Measurements from ENCODE around the gene SCMH1. TPM values are rescaled to one million over a fixed set of nuclear protein-coding genes. Genes with fewer than 3 reads are reported as not detected.

Gene SCMH1
- total RNA-seq, 1 experiment from 2014 or later = 42.7 TPM

DNA sequence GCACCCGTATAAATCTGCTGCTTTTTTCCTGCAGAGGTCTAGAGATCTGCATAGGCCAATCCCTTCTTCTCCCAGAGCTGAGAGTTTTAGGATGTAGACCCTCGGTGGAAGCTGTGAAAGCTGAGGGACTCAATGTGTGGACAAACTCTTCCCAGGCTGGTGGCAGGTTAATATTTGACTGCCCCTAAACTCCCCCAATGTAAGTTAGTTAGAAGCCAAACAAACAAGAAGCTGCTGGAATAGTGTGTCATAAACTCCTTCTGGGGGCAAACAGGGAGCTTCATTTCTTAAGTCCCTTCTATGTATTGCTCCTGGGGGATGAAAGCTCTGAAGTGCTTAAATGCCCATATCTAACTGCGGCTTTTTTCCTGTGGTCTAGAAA lies 72.3 kb downstream of the SCMH1 start:
- Histone ChIP-seq H3K9me3 (ENCODE audit: control insufficient read depth, insufficient read depth, low read depth, low read length) (peaks cover 18% of the 10 kb centered on the region; the same call in 1 of the 2 replicates), H3K4me3 (ENCODE audit: low read depth in 2 of 2, low read length in 2 of 2) (no peak overlapping the region), H3K27me3 (ENCODE audit: control insufficient read depth, insufficient read depth, low read length) (no peaks in the 10 kb centered on the region), H3K4me1 (ENCODE audit: control insufficient read depth, insufficient read depth, low read length) (no peaks in the 10 kb centered on the region), H3K27ac (ENCODE audit: low read length) (no peak overlapping the region), H3K36me3 (ENCODE audit: control insufficient read depth, insufficient read depth, low read length) (no peaks in the 10 kb centered on the region)
- ATAC-seq = no peak
- BruUV-seq (replicated peaks) = no TSS peak
- no peak for TF ChIP-seq SIN3A (IDR thresholded peaks at IDR 0.05; ENCODE audit: borderline replicate concordance, insufficient read depth, low read depth, low read length)
- TF ChIP-seq POLR2AphosphoS5 (IDR thresholded peaks at IDR 0.05; ENCODE audit: low read depth, low read length) = no peak
- TF ChIP-seq, protein P1, sequence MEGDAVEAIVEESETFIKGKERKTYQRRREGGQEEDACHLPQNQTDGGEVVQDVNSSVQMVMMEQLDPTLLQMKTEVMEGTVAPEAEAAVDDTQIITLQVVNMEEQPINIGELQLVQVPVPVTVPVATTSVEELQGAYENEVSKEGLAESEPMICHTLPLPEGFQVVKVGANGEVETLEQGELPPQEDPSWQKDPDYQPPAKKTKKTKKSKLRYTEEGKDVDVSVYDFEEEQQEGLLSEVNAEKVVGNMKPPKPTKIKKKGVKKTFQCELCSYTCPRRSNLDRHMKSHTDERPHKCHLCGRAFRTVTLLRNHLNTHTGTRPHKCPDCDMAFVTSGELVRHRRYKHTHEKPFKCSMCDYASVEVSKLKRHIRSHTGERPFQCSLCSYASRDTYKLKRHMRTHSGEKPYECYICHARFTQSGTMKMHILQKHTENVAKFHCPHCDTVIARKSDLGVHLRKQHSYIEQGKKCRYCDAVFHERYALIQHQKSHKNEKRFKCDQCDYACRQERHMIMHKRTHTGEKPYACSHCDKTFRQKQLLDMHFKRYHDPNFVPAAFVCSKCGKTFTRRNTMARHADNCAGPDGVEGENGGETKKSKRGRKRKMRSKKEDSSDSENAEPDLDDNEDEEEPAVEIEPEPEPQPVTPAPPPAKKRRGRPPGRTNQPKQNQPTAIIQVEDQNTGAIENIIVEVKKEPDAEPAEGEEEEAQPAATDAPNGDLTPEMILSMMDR (IDR thresholded peaks at IDR 0.05) = no peak
- TF ChIP-seq, protein P2, sequence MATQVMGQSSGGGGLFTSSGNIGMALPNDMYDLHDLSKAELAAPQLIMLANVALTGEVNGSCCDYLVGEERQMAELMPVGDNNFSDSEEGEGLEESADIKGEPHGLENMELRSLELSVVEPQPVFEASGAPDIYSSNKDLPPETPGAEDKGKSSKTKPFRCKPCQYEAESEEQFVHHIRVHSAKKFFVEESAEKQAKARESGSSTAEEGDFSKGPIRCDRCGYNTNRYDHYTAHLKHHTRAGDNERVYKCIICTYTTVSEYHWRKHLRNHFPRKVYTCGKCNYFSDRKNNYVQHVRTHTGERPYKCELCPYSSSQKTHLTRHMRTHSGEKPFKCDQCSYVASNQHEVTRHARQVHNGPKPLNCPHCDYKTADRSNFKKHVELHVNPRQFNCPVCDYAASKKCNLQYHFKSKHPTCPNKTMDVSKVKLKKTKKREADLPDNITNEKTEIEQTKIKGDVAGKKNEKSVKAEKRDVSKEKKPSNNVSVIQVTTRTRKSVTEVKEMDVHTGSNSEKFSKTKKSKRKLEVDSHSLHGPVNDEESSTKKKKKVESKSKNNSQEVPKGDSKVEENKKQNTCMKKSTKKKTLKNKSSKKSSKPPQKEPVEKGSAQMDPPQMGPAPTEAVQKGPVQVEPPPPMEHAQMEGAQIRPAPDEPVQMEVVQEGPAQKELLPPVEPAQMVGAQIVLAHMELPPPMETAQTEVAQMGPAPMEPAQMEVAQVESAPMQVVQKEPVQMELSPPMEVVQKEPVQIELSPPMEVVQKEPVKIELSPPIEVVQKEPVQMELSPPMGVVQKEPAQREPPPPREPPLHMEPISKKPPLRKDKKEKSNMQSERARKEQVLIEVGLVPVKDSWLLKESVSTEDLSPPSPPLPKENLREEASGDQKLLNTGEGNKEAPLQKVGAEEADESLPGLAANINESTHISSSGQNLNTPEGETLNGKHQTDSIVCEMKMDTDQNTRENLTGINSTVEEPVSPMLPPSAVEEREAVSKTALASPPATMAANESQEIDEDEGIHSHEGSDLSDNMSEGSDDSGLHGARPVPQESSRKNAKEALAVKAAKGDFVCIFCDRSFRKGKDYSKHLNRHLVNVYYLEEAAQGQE (IDR thresholded peaks at IDR 0.05; ENCODE audit: insufficient read depth in 1 of 2, low read depth in 2 of 2, low read length in 1 of 2) = no peak
- no peak for TF ChIP-seq TCF7L2 (IDR thresholded peaks at IDR 0.05; ENCODE audit: low read depth, low read length)
- intact Hi-C loops (cut with micrococcal nuclease; ENCODE audit: unreplicated experiment) (no loop called here), in situ Hi-C loops (cut with HindIII; ENCODE audit: low pct_unique_long_range_greater_than_20kb, low sequenced_read_pairs) (no loop called here)
- no peak for DNase-seq (ENCODE audit: low read depth, low spot score)
- POLR2A ChIA-PET = no interaction called here
- CTCF ChIA-PET = no interaction called here

DNA sequence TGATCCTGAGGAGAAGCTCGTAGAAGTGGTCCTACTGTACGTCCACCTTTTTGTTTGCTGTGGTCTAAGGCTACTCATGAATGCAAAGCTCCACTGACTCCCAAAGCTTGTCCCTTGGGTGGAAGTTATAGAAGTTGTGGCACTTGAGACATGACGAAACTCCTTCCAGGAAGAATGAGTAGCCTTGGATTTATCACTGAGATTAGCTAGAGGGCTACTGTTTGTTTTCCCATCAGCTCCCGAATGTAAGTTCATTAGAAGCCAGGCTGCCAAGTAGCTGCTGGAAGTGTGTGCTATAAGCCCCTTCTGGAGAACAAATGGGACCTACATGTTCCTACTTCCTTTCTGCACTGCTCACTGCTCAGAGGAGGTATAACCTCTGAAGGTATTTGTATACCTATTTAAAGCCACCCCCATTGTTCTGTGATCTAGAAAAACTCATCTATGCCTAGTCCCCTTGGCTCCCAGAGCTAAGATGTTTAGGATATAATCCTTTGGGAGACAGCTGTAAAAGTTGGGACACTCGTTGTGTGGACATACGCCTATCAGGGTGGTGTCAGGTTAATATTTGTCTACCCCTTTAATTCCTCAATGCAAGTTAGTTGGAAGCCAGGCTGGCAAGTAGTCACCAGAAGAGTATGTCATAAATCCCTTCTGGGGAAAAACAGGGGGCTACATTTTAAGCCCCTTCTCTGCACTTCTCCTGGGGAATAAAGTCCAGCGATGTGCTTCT lies 72.9 kb downstream of the SCMH1 start:
- TF ChIP-seq, protein P1 (IDR thresholded peaks at IDR 0.05) = no peak
- TF ChIP-seq SIN3A (IDR thresholded peaks at IDR 0.05; ENCODE audit: borderline replicate concordance, insufficient read depth, low read depth, low read length) (no peak), TCF7L2 (IDR thresholded peaks at IDR 0.05; ENCODE audit: low read depth, low read length) (no peak), POLR2AphosphoS5 (IDR thresholded peaks at IDR 0.05; ENCODE audit: low read depth, low read length) (no peak)
- TF ChIP-seq, protein P2 (IDR thresholded peaks at IDR 0.05; ENCODE audit: insufficient read depth in 1 of 2, low read depth in 2 of 2, low read length in 1 of 2) = no peak

More for the DNA sequence above, 72.9 kb downstream of the SCMH1 start:
- H3K9me3 ChIP-seq (ENCODE audit: control insufficient read depth, insufficient read depth, low read depth, low read length) = peaks cover 18% of the 10 kb centered on the region; the same call in 1 of the 2 replicates
- no peak for ATAC-seq
- H3K4me1 ChIP-seq (ENCODE audit: control insufficient read depth, insufficient read depth, low read length) = no peaks in the 10 kb centered on the region
- BruUV-seq (replicated peaks) = no TSS peak
- in situ Hi-C loops (cut with HindIII; ENCODE audit: low pct_unique_long_range_greater_than_20kb, low sequenced_read_pairs) = no loop called here
- intact Hi-C loops (cut with micrococcal nuclease; ENCODE audit: unreplicated experiment) = no loop called here
- H3K4me3 ChIP-seq (ENCODE audit: low read depth in 2 of 2, low read length in 2 of 2) = no peak overlapping the region
- no peak overlapping the region for H3K27ac ChIP-seq (ENCODE audit: low read length)
- POLR2A ChIA-PET = no interaction called here
- no peaks in the 10 kb centered on the region for H3K36me3 ChIP-seq (ENCODE audit: control insufficient read depth, insufficient read depth, low read length)
- no peak for DNase-seq (ENCODE audit: low read depth, low spot score)
- H3K27me3 ChIP-seq (ENCODE audit: control insufficient read depth, insufficient read depth, low read length) = no peaks in the 10 kb centered on the region
- CTCF ChIA-PET = no interaction called here

Measured in Panc1 (cell line).